Glutamatergic neuron (in vitro differentiated cells): Measurements from ENCODE around the gene CYFIP2. TPM values are rescaled to one million over a fixed set of nuclear protein-coding genes. Genes with fewer than 3 reads are reported as not detected.

Experiments used
- DNase-seq: peaks from one replicate; pipeline ENCODE4 v3.0.0; 2022
- H3K27ac Mint-ChIP-seq: one replicate; pipeline ENCODE4 v1.8.0; 2020; ENCODE audit warnings: mild to moderate bottlenecking, mixed read lengths, inconsistent platforms; ENCODE audit not compliant: unreplicated experiment
- H3K27me3 Mint-ChIP-seq: one replicate; pipeline ENCODE4 v1.8.0; 2020; ENCODE audit warnings: mild to moderate bottlenecking, moderate library complexity, mixed read lengths, inconsistent platforms; ENCODE audit not compliant: unreplicated experiment
- H3K36me3 Mint-ChIP-seq: one replicate; pipeline ENCODE4 v1.8.0; 2020; ENCODE audit warnings: mild to moderate bottlenecking, mixed read lengths, inconsistent platforms; ENCODE audit not compliant: unreplicated experiment
- H3K4me1 Mint-ChIP-seq: one replicate; pipeline ENCODE4 v1.8.0; 2020; ENCODE audit warnings: mild to moderate bottlenecking, low read depth, mixed read lengths, inconsistent platforms; ENCODE audit not compliant: unreplicated experiment
- H3K4me3 Mint-ChIP-seq: one replicate; pipeline ENCODE4 v1.8.0; 2020; ENCODE audit warnings: mild to moderate bottlenecking, mixed read lengths, inconsistent platforms; ENCODE audit not compliant: unreplicated experiment
- H3K9me3 Mint-ChIP-seq: one replicate; pipeline ENCODE4 v1.8.0; 2020; ENCODE audit warnings: mild to moderate bottlenecking, moderate library complexity, mixed read lengths, inconsistent platforms; ENCODE audit not compliant: unreplicated experiment
- total RNA-seq: library from RNA; stranded (reverse); fragmentation: NEBNext Ultra II Directional; extraction: Animal tissue kit (Norgen Biotek cat#: 25700); gene quantifications from one replicate; pipeline ENCODE4 v1.2.1, GENCODE V29; 2021; ENCODE audit not compliant: unreplicated experiment
- TF ChIP-seq, protein P1 (sequence below): fragments of 200-600 bp; sonication (generic); IDR thresholded peaks from one replicate; pipeline ENCODE4 v1.5.0; 2021; ENCODE audit not compliant: partially characterized antibody, unreplicated experiment

The CYFIP2 gene
- total RNA-seq, 1 donor from 2014 or later: 120 TPM

- Mint-ChIP-seq H3K27me3 (peaks cover 2% of the 10 kb centered on the region), H3K4me1 (no peaks in the 10 kb centered on the region), H3K36me3 (peaks cover 3% of the 10 kb centered on the region), H3K9me3 (peaks cover 1% of the 10 kb centered on the region), H3K4me3 (no peak overlapping the region), H3K27ac (no peak overlapping the region)
- no peak for DNase-seq
- TF ChIP-seq, protein P1, sequence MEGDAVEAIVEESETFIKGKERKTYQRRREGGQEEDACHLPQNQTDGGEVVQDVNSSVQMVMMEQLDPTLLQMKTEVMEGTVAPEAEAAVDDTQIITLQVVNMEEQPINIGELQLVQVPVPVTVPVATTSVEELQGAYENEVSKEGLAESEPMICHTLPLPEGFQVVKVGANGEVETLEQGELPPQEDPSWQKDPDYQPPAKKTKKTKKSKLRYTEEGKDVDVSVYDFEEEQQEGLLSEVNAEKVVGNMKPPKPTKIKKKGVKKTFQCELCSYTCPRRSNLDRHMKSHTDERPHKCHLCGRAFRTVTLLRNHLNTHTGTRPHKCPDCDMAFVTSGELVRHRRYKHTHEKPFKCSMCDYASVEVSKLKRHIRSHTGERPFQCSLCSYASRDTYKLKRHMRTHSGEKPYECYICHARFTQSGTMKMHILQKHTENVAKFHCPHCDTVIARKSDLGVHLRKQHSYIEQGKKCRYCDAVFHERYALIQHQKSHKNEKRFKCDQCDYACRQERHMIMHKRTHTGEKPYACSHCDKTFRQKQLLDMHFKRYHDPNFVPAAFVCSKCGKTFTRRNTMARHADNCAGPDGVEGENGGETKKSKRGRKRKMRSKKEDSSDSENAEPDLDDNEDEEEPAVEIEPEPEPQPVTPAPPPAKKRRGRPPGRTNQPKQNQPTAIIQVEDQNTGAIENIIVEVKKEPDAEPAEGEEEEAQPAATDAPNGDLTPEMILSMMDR: no peak
Observed at GRCh38 chr5:157303023-157303422, 37.1 kb downstream of the CYFIP2 start.

- no peak overlapping the region for H3K27ac Mint-ChIP-seq
- DNase-seq: peak; percentile 42
- TF ChIP-seq, protein P1: peak; percentile 25
- no peak overlapping the region for H3K4me3 Mint-ChIP-seq
- peaks cover 2% of the 10 kb centered on the region for H3K27me3 Mint-ChIP-seq
- H3K36me3 Mint-ChIP-seq: peaks cover under 1% of the 10 kb centered on the region
- H3K4me1 Mint-ChIP-seq: no peaks in the 10 kb centered on the region
- H3K9me3 Mint-ChIP-seq: peaks cover 1% of the 10 kb centered on the region
Observed at GRCh38 chr5:157303667-157304327, 37.9 kb downstream of the CYFIP2 start.

- no peaks in the 10 kb centered on the region for H3K36me3 Mint-ChIP-seq
- H3K9me3 Mint-ChIP-seq: peaks cover 1% of the 10 kb centered on the region
- DNase-seq: no peak
- peaks cover 2% of the 10 kb centered on the region for H3K27me3 Mint-ChIP-seq
- no peak overlapping the region for H3K27ac Mint-ChIP-seq
- H3K4me3 Mint-ChIP-seq: no peak overlapping the region
- no peaks in the 10 kb centered on the region for H3K4me1 Mint-ChIP-seq
- TF ChIP-seq, protein P1: no peak
Observed at GRCh38 chr5:157306081-157306480, 40.2 kb downstream of the CYFIP2 start.

- Mint-ChIP-seq H3K36me3 (no peaks in the 10 kb centered on the region), H3K27me3 (peaks cover 2% of the 10 kb centered on the region), H3K27ac (no peak overlapping the region), H3K4me1 (no peaks in the 10 kb centered on the region), H3K9me3 (peaks cover 1% of the 10 kb centered on the region), H3K4me3 (no peak overlapping the region)
- no peak for DNase-seq
- TF ChIP-seq, protein P1: no peak
Observed at GRCh38 chr5:157306692-157307471, 41.0 kb downstream of the CYFIP2 start.
